ENCODE data around the gene CCDC88C.
"Not testable (repeated sequence)": the region's sequence is repeated elsewhere in the genome, so short reads cannot be mapped to it uniquely, and the experiment has no call there.

The CCDC88C gene

DNA sequence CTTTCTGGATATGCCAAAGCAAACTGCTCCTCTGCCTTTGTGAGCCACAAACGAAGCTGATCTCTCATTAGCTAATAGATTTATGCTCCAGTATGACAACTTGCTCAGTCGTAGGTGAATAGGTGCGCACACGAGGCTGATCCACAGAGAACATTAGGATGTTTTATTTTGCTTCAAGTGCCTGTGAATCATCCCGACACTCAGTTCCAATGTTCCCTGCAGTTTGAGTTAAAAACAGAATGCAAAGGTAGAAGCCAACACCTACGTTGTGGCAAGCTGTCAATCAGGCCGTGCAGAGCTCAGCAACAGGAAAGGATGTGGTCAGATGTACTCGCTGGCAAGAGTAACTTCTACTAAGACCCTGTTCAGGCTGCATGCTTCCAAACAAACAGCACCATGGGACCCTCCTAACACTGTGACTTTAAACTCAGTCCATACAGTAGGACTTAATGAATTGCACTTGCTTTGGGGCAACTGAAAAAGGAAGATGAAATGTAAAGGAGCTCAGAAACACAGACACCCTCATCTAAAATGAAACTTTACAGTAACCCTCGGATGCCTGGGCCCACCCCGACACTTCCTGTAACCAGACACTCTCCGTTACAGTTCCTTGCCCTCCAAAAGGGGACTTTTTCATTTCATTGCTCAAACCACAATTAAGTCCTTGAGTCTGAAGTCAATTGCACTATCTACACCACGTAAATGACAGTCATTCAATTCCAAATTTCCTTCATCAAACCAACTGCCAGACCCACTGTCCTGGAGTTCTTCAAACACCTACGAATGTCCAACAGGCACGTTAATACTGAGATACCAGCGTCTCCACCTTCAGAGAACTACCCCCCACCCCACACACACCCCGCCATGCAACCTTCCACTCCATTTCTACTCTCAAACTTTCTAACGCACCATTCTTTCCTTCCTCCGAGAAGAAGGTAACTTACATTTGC lies 1.6 kb downstream of the CCDC88C start:
- DNase-seq: peak; percentile 71

DNA sequence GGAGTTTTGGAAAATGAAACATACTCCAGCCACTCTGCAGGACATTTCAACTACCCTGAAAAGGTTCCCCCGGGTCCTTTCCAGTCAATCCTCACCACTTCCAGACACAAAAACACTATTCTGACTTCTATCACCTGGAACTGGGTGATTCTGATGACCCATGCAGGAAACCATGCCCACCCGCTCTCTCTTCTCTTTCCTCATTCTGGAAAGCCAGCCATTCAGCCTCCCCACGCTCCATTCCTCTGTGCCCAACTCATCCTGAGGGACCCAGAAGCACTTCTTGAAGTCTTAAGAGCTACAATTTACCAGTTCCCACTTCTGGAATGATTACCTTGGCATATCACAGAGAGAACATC lies 3.2 kb downstream of the CCDC88C start:
- DNase-seq: no peak

DNA sequence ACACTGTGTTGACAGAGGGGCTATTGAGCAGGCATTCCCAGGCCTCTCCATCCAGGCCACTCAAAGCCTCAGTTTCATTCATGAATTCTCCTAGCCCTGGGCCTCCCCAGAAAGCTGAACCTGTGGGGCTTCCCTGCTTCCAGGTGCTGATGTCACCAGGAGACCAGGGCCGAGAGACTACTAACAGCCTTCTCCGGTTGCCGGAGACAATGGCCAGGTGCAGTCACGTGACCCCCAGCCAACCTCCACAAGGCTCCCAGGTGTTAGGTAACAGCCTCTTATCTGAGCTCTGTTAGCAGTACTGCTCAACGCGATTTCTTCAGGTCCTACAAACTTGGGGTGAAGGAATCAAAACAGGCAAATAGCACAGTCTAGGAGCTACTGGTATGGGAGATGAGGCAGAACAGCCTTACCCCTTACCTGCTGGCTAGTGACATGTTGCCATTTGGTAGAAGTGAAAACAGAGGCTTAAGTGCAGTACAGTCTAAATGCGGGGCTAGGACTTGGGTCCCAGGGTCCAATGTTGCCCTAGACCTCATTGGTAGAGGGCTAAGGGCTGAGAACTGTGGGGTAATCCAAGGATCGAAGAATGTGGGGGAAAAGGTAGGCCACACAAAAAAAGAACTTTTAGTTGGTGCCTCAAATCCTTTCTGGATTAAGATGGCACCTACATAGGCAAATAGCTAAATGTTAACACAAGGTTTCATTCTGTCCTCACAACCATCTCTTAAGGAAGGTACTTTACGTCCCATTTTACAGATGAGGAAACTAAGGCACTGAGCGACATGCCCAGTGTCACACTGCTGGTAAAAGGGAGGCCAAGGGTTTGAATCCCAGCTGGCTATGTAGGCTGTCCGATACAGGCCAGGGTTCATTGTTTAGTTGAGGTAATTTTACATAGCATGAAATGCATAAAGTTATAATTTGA lies 3.8 kb downstream of the CCDC88C start:
- peak; percentile 69 for DNase-seq

DNA sequence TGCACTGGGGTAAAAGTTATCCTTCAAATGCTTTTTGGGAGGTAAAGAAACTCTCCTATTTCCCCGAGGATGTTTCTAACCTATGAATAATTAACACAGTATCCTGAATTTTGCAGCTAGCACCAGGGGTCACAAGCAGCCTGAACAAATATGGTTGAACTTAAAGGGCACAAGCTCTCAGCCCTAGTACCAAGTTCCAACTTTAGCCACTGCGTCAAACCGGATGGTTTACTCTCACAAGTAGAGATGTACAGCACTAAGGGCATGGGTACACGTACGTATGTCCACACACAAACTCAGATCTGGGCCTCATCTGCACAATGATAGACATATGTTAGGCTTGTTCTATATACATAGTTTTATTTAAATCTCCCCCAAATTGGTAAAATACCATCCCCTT lies 4.7 kb downstream of the CCDC88C start:
- no peak for DNase-seq

DNA sequence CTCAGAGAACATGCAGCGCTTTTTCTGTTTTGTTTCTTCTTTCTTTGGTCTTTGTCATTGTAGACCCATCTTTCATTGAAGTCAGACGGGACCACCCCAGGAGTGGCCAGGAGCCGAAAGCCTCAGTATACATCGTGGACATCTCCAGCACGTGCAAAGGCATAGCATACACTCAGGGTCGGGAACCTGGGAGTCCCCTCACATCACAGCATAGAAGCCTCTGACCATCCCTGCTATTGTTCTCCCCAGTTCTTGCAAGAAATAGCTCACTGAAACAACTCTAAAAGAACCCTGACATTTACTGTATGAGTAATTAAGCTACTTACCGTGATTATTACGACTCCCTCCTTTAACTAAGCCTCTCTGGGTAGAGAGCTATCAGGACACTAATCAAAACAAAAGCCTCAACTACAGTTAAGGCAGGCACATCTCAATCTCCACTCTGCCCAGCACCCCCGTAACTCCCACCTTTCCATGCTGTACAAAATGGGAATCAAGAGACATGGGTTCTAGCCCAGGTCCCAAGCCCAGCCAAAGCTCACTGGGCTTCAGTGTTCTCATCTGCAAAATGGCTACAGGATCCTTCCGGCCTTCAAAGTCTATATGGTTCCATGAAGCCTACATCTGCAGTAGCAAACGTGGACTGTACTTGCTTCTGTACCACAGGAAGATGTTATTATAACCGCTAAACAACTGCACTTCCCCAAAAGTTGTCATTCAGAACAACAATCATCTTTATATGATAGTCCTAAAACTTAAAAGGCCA lies 6.7 kb downstream of the CCDC88C start:
- DNase-seq: no peak

DNA sequence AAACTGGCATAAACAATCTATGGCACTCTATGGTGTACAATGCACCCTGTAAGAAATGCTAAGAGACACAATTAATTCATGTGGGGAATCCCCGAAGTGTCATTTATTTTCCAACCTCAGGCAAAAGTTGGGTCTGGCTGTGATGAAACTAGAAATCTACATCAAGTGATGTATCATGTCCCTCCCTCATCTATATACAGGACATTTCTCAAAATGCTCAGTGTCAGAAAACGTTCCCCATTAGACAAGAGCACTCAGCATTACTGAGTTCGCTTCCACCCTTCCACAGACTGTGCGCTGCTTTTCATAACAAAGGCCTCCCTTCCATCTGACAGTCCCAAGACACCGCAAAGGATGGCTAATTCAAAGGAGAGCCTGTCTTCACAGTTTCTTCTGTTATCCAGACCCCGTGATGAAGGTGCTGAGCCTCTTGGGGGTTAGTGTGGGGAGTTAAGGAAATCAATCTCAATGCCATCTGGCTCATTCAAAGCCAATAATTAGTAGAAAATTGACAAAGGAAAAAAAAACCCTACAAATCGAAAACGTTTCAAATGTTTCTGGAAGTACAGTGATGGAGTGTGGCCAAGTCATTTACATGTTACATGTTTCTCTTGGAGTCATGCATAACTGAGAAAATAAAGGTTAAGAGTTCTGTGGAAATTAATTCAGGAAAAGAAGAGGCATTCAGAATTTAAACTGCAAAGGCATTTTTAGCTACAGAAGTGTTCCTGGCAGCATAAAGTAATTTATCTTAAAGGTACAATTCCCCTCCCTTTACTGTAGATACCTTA lies 7.5 kb downstream of the CCDC88C start:
- no peak for DNase-seq

DNA sequence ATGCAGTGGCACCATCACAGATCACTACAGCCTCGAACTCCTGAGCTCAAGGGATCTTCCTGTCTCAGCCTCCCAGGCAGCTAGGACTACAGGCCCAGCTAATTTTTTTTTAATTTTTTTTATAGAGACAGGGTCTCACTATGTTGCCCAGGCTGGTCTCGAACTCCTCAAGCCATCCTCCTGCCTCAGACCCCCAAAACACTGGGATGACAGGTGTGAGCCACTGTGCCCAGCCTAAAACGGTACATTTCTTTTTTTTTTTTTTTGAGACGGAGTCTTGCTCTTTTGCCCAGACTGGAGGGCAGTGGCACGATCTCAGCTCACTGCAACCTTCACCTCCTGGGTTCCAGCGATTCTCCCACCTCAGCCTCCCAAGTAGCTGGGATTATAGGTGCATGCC lies 8.4 kb downstream of the CCDC88C start:
- DNase-seq: not testable (repeated sequence)

DNA sequence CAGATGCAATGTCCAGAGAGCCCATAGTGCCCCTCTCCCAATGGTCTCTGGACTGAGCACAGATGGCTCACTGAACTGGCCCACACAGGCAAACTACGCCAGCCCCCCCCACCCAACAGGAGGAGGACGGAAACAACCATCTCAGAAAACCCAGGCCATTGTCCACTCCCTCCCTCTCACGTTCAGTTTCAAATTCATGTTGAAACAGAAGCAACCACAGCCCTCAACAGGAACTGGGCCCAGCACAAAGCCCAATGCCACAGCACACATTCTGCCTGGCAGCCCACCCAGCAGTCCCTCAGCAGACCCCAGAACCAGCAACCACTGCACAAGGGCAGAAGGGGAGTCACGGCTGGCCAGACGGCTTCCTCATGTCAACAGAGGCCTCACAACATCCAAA lies 10.6 kb downstream of the CCDC88C start:
- no peak for DNase-seq

DNA sequence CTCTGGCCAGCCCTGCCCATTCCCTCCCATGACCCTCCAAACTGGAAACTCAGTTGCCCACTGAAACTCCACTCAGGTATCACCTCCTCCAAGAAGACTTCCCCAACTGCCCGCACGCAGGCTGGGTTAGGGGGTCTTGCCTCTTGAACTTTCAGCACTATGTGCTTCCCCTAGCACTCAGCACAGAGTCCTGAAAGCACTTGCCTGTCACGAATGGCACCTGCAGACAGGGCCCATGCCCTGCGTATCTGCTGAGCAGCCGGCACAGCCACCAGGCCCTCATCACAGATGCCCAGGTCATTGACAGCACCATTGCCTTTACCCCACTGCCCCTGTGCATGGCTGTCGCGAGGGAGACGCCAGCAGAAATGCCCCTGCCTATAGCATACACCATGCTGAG lies 11.2 kb downstream of the CCDC88C start:
- DNase-seq: no peak

DNA sequence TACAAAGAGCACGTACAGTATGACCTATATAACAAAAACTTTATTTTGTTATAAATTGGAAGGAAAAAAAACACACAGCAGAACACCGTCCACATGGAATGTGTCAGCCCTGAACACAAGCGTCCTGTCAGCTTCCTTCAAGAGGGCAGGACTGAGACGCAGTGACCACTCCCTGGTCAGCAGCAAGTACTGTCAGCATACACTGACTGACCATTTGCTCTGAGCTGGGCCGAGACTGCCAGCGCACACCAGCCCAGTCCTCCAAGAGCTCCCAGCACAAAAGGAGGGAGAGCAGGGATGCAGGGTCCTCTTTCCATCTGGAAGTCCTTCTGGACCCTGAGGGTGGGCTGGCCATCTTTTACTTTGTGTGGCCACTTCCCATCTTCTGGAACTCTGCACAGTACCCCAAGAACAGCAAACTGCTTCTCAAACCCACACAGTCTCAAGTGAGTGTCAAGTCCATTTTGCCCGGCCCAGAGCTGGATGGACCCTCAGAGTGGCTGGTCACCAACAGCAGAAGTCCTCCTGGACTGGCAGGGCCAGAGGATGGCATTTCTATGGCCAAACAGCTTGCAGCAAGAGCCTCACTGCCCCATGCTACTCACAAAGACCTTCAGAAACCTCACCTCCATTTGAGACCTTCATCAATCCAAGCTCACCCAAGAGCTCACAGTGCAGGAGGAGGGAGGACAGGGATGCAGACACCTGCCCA lies 11.7 kb downstream of the CCDC88C start:
- DNase-seq: no peak

DNA sequence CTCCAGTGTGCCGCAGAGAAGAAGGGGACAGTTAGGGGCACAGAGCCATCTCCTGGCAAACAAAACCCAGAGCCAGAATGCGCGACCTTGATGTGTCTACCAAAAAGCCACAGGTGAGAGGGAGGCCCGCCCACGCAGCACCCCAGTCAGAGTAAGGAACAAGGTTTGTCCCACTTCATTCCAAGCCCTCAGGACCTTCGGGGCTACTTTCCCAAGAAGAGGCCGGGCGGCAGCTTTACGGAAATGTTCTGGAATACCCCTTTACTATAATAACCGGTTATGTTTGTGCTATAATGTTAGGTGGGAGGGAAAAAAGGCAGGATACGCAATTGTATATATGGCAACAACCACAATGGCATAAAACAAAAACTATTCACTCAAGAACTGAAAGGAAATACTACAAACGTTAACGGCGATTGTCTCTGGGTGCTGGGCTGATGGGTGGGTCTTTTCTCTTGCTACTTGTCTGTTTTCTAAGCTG lies 12.3 kb downstream of the CCDC88C start:
- DNase-seq: peak; percentile 63

DNA sequence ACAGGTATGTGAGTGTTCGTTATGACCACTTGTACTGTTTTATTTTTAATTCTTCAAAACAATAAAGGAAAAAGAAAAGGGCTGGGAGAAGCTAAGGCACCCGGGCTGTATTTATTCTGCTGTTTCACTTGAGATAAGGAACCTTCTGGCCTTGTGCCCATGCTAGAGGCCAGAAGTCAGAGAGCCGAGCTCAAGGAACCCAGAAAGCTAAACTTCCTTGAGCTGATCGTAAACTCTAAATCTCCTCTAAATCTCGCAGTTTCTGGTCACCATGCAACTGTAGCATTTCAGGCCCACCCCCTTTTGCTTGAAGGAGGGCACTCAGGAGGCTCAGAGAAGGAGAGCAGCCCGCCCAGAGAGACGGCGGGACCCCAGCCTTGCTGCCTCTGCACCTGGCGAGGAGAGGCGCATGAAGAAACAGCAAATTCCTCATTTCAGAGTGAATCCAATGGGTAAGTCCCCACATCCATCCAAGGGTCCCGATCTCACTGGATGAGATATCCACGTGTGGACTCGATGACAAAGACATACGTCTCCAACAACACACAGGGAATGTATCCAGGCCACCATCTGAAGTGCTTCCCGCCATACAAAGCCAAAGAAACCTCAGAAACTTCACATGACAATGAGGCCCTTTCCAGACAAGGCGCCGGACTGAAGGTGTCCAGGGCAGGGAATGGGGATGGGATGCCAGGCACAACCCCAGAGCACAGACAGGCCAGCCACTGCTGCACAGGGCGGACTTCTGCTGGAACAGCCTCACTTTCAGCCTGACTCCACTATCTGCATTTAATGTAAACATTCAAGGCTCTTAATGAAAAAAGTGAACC lies 14.6 kb downstream of the CCDC88C start:
- no peak for DNase-seq

DNA sequence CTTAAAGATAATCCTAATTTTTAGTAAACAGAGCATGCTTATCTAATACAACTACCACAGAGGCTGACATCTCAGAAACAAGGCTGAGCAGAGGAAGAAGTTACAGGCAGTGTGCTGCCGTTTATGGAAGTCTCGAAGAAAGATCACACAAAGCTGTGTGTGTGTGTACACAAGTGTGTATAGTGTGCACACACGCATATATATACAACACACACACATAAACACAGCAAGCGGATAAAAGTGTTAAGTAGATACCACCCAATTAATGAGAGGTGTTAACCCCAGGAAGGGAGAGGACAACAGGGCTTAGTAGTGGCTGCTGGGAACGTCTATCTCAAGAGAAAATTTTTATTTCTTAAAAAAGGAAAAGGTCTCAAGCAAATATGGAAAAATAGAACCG lies 15.3 kb downstream of the CCDC88C start:
- no peak for DNase-seq

DNA sequence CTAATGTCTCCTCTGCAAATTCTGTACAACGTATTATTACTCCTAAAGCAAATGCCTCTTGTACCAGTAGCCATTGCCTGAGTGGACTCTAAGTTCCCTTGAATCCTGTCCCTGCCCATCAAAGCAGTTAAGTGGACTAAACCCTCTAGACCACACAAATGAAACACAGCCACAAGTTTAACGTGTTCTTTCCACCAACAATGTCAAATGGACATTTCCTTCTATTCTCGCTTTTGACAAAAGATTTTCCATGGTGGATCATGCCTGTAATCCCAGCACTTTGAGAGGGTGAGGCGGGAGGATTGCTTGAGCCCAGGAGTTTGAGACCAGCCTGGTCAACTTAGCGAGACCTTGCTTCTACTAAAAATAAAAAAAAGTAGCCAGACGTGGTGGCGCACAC lies 15.9 kb downstream of the CCDC88C start:
- DNase-seq: no peak

DNA sequence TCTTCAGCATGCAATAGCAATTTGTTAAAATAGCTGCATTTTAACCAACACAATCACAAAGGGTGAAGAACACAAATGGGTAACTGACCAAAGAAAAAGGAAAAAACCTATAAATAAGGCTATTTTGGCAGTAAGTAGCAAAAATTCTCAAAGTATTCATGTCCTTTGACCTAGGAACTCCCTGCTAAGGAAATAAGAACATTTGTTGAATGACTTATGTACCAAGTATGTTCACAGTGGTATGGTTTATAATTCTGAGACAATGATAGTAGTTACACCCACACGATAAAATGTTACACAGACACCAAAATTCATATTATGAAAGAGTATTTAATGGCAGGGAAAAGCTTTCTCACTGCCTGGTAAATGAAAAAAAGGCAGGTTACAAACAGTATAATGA lies 16.9 kb downstream of the CCDC88C start:
- DNase-seq: no peak

DNA sequence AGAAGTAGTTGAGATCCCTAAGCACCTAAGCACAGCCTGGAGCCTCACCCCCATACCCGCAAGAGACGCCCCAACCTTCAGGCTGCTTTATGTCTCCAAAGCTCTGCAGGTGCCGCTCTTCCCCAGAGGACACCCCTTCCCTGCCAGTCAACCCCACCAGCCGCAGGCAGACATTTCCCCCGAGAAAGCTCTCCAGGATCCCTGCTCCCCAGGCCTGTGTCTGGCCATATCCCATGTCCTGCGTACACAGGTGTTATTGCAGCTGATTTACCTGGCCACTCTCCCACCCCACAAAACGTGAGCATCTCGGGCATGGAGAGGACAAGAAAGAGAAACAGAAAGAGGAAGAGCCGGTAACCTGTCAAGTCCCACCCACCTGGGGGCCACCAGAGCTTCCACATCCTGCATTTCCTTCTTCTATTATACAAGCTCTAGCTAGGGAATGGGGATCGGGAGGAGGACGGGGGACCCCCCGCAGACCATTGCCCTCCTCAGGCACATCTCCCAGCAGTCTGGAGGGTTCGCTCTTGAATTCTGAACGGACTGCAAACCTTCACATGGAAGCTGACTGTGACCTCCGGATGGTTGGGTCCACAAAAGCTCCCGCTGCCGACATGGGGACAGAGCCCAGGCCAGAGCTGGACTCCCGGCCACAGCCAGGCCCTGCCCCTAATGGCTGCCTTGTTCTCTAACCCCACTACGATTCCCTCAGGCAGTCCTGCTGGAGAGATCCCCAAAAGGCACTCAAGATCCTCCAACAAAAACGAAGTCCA lies 17.6 kb downstream of the CCDC88C start:
- DNase-seq: peak; percentile 44

DNA sequence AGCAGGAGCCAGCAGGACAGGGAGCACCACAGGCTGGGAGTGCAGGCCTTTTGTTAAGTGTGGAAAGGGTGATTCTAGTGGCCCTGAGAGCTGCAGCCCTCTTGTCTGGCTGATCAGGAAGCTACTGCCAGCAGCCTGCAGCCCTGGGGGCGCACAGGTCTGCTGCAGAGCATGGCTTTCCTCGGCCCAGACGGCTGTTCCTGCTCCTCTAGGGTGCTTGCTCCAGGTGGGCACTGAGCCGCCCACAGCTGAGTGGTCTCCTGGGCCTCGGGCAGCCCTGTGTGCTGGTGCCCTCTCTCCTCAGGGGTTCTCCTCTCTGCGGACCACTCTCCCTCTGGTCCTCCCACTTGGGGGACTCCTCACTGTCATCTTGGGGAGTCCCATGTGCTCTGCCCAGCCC lies 18.9 kb downstream of the CCDC88C start:
- no peak for DNase-seq

DNA sequence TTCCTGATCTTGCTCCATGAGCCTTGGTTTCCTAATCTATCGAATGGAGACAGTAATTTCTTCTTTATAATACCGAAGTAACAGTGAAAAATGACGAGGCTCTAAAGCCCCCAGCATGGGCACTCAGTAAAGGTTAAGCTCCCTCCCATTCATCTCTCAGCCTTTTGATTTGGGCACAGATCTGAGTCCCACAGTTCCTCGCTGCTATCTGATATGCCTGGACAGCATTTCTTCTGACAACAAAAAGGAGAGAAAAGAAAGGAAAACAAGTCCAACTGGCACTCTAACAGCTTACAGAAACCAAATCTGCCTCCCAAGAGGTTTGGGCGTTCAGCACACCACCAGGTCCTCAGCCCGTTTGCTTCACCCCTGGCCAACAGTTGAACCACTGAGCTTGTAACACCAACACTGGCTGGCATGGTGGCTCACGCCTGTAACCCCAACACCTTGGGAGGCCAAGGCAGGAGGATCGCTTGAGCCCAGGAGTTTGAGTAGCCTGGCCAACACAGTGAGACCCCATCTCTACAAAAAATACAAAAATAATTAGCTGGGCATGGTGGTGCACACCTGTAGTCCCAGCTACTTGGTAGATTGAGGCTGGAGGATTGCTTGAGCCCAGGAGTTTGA lies 19.5 kb downstream of the CCDC88C start:
- no peak for DNase-seq
